HG02571 (cell line): Measurements from ENCODE around the gene C14orf180.
"Not testable (repeated sequence)": the region's sequence is repeated elsewhere in the genome, so short reads cannot be mapped to it uniquely, and the experiment has no call there.

ENCODE experiments used
- ATAC-seq: cut with Tn5 transposase; IDR thresholded peaks from one replicate; pipeline ENCODE4 v1.9.1; 2021; ENCODE audit warnings: mild to moderate bottlenecking, moderate library complexity; ENCODE audit not compliant: unreplicated experiment

The C14orf180 gene

DNA sequence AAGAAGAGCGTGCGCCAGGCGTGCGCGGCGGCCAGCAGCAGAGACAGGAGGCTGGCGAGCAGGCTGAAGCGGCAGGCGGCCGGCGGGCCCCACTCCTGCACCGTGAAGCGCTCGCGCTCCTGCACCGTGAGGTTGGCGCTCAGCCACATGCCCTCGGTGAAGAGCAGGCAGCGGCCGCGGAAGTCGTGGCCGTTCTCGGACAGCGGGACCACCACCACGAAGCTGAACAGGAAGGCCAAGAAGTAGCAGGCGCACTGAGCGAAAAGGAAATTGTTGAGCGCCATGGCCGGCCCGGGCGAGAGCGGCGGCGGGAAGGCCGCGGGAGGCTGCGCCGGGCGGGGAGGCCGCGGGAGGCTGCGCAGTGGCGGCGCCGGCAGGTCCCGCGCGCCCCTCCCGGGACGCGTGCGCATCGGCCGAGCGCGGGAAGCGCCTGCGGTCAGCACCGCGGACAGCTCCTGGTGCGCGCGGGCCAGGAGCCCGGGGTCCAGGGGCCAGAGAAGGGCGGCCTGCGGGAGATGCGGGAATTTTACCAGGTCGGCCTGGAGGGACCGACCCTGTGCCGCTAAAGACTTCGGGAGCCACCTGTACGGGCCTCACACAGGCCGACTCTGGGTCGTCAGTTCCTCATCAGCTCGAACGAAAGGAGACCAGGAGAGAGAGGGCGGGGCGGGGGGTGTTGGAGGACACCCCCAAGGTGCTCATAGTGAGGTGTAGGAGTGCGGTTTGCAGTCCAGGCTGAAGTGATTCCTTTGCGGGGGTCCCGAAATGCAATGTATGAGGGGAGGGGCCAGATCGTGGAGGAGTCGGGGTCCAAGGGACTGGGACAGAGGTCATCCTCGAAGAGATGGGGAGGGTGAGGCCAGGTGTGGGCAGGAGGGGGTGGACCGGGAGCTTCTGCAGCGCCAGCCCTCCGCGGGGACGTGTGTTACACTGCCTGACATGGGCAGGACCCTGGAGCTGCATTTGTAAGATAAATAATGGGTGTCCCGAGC is 25.2 kb downstream of the C14orf180 start, which contains the start of gene TMEM179:
Gene TMEM179 (minus strand): TSS at position 315 of the 992 bp plus-strand sequence. CDS start 31 bp downstream, at position 284.
- ATAC-seq, result no peak

DNA sequence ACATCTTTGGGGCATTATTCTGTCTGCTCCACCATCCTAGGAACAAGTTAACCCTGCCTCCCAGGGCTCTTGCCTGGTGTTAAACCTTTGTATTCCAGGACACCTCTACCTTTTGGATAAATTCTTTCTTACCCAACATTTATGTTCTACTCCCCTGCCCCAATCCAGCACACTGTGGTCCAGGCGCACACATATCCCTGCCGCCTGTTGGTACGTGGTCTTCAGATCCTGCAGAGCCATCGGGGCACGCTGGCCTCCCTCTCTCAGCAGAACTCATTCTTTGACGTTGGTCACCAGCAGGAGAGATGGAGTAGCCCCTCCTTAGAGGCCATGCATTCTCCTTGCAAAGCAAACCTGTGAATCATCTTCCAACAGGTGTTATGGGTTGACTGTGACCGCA is 30.1 kb downstream of the C14orf180 start:
- ATAC-seq, result no peak

DNA sequence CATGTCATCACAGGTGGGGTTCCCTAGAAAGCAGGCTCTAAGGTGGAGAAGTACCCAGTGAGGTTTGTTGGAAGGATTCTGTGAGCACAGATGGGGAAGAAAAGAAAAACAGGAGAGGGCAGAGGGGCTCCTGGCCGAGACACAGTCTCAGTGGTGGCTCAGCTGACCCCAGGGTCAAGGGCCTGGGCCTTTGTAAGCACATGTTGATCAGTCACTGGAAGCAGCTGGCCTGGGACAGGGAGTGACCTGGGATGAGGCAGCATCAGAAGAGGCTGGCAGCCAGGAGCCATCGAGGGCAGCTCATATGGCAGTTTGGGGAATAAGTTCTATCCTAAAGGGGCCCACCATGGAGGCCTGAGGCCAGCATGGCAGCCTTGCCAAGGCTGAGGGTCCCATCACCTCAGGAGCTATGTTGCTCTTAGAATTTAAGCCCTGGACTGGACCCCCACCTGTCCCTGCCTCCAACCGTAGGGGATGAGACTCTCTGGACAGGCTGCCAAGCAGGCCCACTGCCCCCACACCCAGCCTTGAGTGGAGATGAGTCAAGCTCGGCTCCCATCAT is 31.3 kb downstream of the C14orf180 start:
- no peak for ATAC-seq

- ATAC-seq, result no peak
Observed at GRCh38 chr14:104611881-104612280, 32.3 kb downstream of the C14orf180 start.

- no peak for ATAC-seq
Observed at GRCh38 chr14:104614126-104614812, 34.7 kb downstream of the C14orf180 start.

DNA sequence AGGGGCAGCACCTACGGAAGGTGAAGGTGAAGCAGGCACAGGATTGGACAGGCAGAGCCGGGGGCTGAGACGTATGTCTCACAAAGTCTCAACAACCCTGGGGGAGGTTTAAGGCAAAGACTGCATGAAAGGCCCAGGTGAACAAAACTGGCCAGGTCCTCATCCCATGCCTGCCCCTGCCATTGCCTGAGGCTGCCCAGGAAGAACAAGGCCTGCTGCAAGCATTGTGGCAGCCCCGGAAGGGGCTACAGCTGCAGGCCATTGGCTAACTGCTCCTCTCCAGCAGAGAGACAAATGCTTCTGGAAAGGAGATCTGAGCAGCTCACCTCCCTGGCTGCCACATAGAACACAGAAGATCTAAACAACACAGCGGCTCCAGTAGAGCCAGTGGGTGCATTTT is 45.4 kb downstream of the C14orf180 start:
- no peak for ATAC-seq

GRCh38 chr14:104632781-104633180 is 53.2 kb downstream of the C14orf180 start:
- no peak for ATAC-seq

- no peak for ATAC-seq
Observed at GRCh38 chr14:104633276-104634137, 53.9 kb downstream of the C14orf180 start.

GRCh38 chr14:104634138-104634760 is 54.7 kb downstream of the C14orf180 start:
- no peak for ATAC-seq

GRCh38 chr14:104634886-104635570 is 55.5 kb downstream of the C14orf180 start:
- no peak for ATAC-seq

- ATAC-seq, result no peak
Observed at GRCh38 chr14:104635717-104636116, 56.2 kb downstream of the C14orf180 start.

- ATAC-seq, result no peak
Observed at GRCh38 chr14:104636131-104636530, 56.6 kb downstream of the C14orf180 start.

DNA sequence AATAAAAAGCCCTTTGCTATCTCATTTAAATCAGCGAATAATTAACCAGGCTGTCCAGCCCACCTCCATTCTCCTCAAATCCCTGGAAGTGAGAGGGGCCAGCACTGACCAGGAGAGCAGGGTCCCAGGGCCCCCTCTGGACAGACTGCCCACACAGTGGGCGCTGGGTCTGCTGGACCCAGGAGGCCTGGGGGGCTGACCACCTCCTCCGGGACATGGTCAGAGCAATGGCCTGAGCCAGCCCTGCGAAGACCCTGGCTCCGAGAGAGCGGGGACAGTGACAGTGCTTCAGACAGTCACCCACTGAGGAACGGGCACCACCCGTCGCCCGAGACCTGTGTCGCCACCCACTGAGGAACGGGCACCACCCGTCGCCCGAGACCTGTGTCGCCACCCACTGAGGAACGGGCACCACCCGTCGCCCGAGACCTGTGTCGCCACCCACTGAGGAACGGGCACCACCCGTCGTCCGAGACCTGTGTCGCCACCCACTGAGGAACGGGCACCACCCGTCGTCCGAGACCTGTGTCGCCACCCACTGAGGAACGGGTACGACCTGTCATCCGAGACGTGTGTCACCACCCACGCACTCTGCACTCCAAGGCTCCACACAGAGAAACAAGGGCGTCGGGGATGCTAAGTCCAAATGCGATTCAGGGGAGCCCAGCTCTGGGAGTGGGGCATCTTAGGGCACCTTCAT is 57.4 kb downstream of the C14orf180 start:
- not testable (repeated sequence) for ATAC-seq

GRCh38 chr14:104637546-104638003 is 58.0 kb downstream of the C14orf180 start:
- ATAC-seq, result no peak

GRCh38 chr14:104638190-104638589 is 58.6 kb downstream of the C14orf180 start:
- no peak for ATAC-seq

DNA sequence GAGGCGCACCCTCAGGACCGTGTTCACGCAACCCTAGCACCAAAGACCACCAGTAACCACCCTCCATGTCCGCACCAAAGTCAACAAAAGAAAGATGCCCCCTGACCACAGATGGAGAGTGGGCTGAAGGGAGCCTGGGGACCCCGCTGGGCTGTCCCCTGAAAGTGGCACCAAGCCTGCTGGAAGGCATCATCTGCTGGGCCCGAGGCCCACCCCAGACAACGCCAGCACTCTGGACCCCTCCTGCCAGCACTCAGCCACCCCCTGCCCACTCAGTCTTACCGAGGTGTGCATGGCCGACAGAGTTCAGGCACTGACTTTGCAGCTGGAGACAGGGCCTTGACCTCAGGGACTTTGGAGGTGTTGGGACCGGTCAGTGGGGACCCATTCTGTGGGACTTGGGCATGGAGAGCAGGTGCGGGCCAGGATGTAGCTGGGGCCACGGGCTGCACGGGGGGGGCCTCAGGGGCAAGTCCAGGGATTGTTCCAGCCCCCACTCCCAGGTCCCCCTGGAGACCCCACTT is 59.4 kb downstream of the C14orf180 start:
- no peak for ATAC-seq

DNA sequence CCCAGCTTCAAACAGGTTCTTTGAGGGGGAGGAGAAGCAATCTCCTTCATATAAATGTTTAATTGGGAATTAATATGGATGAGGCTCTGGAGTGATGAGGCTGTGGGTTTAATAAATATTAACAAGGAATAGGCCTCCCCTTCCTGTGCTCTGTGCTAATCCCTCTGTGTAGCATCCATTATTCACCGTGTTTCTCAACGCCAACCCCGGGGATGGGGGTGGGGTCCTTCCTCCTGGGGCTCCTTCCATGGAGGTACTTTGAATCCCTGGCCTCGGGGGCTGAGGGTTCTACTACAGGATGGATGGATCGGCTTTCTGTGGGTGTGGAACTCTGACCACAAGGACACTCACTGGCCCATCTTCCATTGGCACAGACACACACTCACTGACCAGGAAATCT is 59.9 kb downstream of the C14orf180 start:
- no peak for ATAC-seq
